OCI-LY3 (cell line): ENCODE data around the gene MTCL1.

Source experiments
- H2AFZ ChIP-seq: fragments of 200-600, 300-600 bp; shearing (Covaris generic); 2 replicates; pipeline ENCODE4 v1.6.0; 2014; ENCODE audit warnings: antibody characterized with exemption, low read depth, low read length
- H3K27ac ChIP-seq: fragments of 200-600, 300-600 bp; sonication (generic); 2 replicates; pipeline ENCODE4 v1.5.1; 2014; ENCODE audit warnings: mild to moderate bottlenecking, low read length, moderate library complexity, mixed read lengths
- H3K27me3 ChIP-seq: fragments of 200-600, 300-600 bp; sonication (generic); 2 replicates; pipeline ENCODE4 v1.6.1; 2014; ENCODE audit warnings: low read depth, low read length, mixed read lengths
- H3K36me3 ChIP-seq: fragments of 200-600, 300-600 bp; sonication (generic); replicated peaks from 2 replicates; pipeline ENCODE3; 2014; ENCODE audit warnings: low read depth, low read length, mixed read lengths
- H3K4me1 ChIP-seq: fragments of 300-600, 200-600 bp; sonication (generic); 2 replicates; pipeline ENCODE4 v1.6.1; 2014; ENCODE audit warnings: low read length, mixed read lengths
- H3K4me2 ChIP-seq: fragments of 200-600, 300-600 bp; sonication (generic); 2 replicates; pipeline ENCODE4 v1.6.1; 2014; ENCODE audit warnings: low read length, mixed read lengths
- H3K4me3 ChIP-seq: fragments of 300-600, 200-600 bp; sonication (generic); 2 replicates; pipeline ENCODE4 v1.5.1; 2014; ENCODE audit warnings: antibody characterized with exemption, mild to moderate bottlenecking, low read length, moderate library complexity
- H3K79me2 ChIP-seq: fragments of 300-600, 200-600 bp; shearing (Covaris generic); 2 replicates; pipeline ENCODE4 v1.6.1; 2014; ENCODE audit warnings: mild to moderate bottlenecking, low read length, mixed read lengths
- H3K9ac ChIP-seq: fragments of 300-600, 200-600 bp; shearing (Covaris generic); 2 replicates; pipeline ENCODE4 v1.6.0; 2014; ENCODE audit warnings: mild to moderate bottlenecking, low read length, moderate library complexity
- H3K9me3 ChIP-seq: fragments of 200-600, 300-600 bp; shearing (Covaris generic); 2 replicates; pipeline ENCODE4 v1.6.1; 2014; ENCODE audit warnings: low read length, mixed read lengths; ENCODE audit not compliant: insufficient read depth
- H4K20me1 ChIP-seq: fragments of 200-600, 300-600 bp; sonication (generic); 2 replicates; pipeline ENCODE4 v1.6.1; 2016; ENCODE audit warnings: low read length, mixed read lengths; ENCODE audit not compliant: insufficient read depth
- EZH2phosphoT487 ChIP-seq: fragments of 200-600 bp; shearing (Covaris generic); IDR thresholded peaks from 2 replicates; pipeline ENCODE4 v1.6.1; 2018; ENCODE audit warnings: antibody characterized with exemption, mixed run types, low read depth
- TF ChIP-seq, protein P1 (sequence below): fragments of 200-600, 300-600 bp; sonication (generic); IDR thresholded peaks from 2 replicates; pipeline ENCODE4 v1.5.1; 2014; ENCODE audit warnings: antibody characterized with exemption, low read length, low read depth

Gene MTCL1

DNA sequence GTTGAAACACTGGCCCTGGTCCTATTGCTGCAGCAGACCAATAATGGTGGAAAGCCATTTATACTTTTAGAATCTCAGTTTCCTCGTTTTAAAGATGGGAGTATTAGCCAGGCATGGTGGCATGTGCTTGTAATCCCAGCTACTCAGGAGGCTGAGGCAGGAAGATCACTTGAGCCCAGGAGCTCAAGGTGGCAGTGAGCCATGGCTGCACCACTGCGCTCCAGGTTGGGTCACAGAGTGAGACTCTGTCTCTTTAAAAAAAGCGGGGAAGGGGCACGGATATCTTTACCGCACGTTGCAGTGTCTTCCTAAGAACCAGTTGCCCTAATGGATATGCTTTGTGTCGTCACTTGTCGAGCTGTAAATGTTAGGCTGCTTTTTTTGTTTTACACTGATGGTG, 8.3 kb downstream of the MTCL1 start:
- no peak overlapping the region for H3K27ac ChIP-seq
- H3K9me3 ChIP-seq, result no peaks in the 10 kb centered on the region
- H3K4me2 ChIP-seq, result no peak overlapping the region
- H3K79me2 ChIP-seq, result peaks cover 62% of the 10 kb centered on the region
- H3K4me3 ChIP-seq, result no peak overlapping the region
- H4K20me1 ChIP-seq, result peaks cover 14% of the 10 kb centered on the region
- TF ChIP-seq, protein P1, sequence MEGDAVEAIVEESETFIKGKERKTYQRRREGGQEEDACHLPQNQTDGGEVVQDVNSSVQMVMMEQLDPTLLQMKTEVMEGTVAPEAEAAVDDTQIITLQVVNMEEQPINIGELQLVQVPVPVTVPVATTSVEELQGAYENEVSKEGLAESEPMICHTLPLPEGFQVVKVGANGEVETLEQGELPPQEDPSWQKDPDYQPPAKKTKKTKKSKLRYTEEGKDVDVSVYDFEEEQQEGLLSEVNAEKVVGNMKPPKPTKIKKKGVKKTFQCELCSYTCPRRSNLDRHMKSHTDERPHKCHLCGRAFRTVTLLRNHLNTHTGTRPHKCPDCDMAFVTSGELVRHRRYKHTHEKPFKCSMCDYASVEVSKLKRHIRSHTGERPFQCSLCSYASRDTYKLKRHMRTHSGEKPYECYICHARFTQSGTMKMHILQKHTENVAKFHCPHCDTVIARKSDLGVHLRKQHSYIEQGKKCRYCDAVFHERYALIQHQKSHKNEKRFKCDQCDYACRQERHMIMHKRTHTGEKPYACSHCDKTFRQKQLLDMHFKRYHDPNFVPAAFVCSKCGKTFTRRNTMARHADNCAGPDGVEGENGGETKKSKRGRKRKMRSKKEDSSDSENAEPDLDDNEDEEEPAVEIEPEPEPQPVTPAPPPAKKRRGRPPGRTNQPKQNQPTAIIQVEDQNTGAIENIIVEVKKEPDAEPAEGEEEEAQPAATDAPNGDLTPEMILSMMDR, result no peak
- TF ChIP-seq EZH2phosphoT487, result no peak
- H3K4me1 ChIP-seq, result no peaks in the 10 kb centered on the region
- H3K36me3 ChIP-seq, result peaks cover 1% of the 10 kb centered on the region
- no peak overlapping the region for H3K9ac ChIP-seq
- no peak overlapping the region for H2AFZ ChIP-seq
- no peaks in the 10 kb centered on the region for H3K27me3 ChIP-seq

DNA sequence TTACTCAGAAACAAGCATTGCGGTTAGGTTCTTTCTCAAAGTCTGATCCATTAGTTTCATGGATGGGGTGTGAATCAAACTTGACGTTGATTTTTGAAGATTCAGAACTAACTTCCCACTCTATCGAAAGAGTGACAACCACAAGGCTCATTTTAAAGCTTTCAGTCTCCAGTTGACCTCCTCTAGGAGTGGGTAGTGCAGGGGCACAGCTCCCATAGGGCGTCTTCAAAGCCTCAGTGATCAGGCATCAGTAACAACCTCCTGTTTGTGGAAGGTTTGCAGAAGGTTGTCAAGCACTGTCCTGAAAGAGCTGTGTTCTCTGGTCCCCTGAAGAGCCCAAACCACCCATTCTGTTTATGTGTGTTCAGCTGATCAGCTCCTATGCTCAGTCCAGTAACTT, 10.2 kb downstream of the MTCL1 start:
- H3K27me3 ChIP-seq, result no peaks in the 10 kb centered on the region
- no peak overlapping the region for H3K4me2 ChIP-seq
- no peak overlapping the region for H3K9ac ChIP-seq
- TF ChIP-seq EZH2phosphoT487, result no peak
- TF ChIP-seq, protein P1, result no peak
- H2AFZ ChIP-seq, result no peak overlapping the region
- no peaks in the 10 kb centered on the region for H3K9me3 ChIP-seq
- no peak overlapping the region for H3K27ac ChIP-seq
- peaks cover 7% of the 10 kb centered on the region for H3K36me3 ChIP-seq
- no peak overlapping the region for H3K4me3 ChIP-seq
- no peaks in the 10 kb centered on the region for H3K4me1 ChIP-seq
- peaks cover 11% of the 10 kb centered on the region for H4K20me1 ChIP-seq
- H3K79me2 ChIP-seq, result peaks cover 48% of the 10 kb centered on the region

DNA sequence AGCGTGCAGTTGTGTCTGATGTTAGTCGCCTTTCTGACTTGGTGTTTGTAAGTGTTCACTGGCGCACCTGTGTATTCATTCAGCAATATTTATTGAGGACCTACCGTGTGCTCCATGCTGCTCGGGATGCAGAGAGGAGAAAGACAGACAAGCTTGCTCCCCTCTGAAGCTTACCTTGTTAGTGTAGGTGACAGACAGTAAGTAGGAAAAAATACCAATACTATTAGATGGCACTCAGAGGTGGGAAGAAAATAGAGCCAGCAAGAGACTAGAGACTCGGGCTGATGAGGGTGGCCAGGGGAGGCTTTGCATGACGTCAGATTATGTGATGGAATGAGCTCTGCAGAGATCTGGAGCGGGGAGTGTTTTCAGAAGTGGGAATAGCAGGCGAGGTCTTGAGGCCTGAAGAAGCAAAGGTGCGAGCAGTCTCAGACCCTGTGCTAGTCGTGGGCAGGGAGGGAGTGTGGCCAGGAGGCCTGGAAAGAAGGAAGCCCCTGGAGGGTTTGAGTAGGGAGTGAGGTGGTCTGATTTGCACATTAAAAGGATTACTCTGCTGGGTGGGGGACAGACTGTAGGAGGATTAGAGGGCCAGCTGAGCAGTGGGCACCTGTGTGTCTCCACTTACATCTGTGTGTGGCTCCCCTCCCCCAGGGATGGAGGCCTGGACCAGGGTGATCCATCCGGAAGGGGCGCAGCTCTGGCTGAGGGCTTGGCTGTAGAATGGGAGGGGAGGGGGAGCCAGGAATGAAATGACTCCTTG, 11.8 kb downstream of the MTCL1 start:
- peaks cover 11% of the 10 kb centered on the region for H4K20me1 ChIP-seq
- peaks cover 17% of the 10 kb centered on the region for H3K36me3 ChIP-seq

DNA sequence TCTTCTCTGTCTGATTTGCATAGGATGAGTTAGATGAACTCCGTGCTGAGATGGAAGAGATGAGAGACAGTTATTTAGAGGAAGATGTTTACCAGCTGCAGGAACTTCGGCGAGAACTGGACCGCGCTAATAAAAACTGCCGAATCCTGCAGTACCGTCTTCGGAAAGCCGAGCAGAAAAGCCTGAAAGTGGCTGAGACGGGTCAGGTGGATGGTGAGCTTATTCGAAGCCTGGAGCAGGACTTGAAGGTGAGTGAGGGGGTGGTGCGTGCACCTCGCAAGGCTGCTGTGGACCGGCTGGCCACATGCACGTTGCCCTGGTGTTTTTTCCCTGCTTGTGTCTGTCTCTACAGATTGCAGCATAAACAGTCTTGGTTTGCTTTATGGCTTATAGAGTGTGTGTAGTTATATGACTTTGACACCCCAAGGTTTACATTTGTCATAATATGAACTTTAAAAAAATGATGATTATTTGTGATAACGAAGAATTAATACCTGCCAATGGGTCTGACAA, 13.1 kb downstream of the MTCL1 start:
- no peak for TF ChIP-seq EZH2phosphoT487
- TF ChIP-seq, protein P1, result no peak
- H3K4me1 ChIP-seq, result no peaks in the 10 kb centered on the region
- no peak overlapping the region for H3K27ac ChIP-seq
- H4K20me1 ChIP-seq, result peaks cover 11% of the 10 kb centered on the region
- H2AFZ ChIP-seq, result no peak overlapping the region
- H3K4me3 ChIP-seq, result no peak overlapping the region
- H3K4me2 ChIP-seq, result no peak overlapping the region
- peaks cover 21% of the 10 kb centered on the region for H3K36me3 ChIP-seq
- H3K79me2 ChIP-seq, result peaks cover 33% of the 10 kb centered on the region
- H3K27me3 ChIP-seq, result no peaks in the 10 kb centered on the region
- H3K9ac ChIP-seq, result no peak overlapping the region
- H3K9me3 ChIP-seq, result no peaks in the 10 kb centered on the region

More for the DNA sequence above, 11.8 kb downstream of the MTCL1 start:
- TF ChIP-seq, protein P1, result no peak
- no peak for TF ChIP-seq EZH2phosphoT487
- Histone ChIP-seq H2AFZ (no peak overlapping the region), H3K9ac (no peak overlapping the region), H3K4me2 (no peak overlapping the region), H3K4me3 (no peak overlapping the region), H3K27ac (no peak overlapping the region), H3K79me2 (peaks cover 41% of the 10 kb centered on the region), H3K27me3 (no peaks in the 10 kb centered on the region), H3K4me1 (no peaks in the 10 kb centered on the region), H3K9me3 (no peaks in the 10 kb centered on the region)
